ENCODE data around the gene PDRG1.

The PDRG1 gene

GRCh38 chr20:31962761-31963160, 10.9 kb upstream of the PDRG1 start:
- H3K4me3 ChIP-seq (ENCODE audit: low read depth, low read length): no peak overlapping the region
- TF ChIP-seq, protein P1, sequence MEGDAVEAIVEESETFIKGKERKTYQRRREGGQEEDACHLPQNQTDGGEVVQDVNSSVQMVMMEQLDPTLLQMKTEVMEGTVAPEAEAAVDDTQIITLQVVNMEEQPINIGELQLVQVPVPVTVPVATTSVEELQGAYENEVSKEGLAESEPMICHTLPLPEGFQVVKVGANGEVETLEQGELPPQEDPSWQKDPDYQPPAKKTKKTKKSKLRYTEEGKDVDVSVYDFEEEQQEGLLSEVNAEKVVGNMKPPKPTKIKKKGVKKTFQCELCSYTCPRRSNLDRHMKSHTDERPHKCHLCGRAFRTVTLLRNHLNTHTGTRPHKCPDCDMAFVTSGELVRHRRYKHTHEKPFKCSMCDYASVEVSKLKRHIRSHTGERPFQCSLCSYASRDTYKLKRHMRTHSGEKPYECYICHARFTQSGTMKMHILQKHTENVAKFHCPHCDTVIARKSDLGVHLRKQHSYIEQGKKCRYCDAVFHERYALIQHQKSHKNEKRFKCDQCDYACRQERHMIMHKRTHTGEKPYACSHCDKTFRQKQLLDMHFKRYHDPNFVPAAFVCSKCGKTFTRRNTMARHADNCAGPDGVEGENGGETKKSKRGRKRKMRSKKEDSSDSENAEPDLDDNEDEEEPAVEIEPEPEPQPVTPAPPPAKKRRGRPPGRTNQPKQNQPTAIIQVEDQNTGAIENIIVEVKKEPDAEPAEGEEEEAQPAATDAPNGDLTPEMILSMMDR (IDR thresholded peaks at IDR 0.05; ENCODE audit: low read depth, low read length): no peak
- no peak for TF ChIP-seq POLR2A (IDR thresholded peaks at IDR 0.05; ENCODE audit: extremely low read depth, insufficient read length)
- no peak for TF ChIP-seq MYC (IDR thresholded peaks at IDR 0.05; ENCODE audit: low read depth, low read length)
- no peak for TF ChIP-seq MAX (IDR thresholded peaks at IDR 0.05; ENCODE audit: low read depth, low read length)
- DNase-seq (ENCODE audit: low read depth): no peak

DNA sequence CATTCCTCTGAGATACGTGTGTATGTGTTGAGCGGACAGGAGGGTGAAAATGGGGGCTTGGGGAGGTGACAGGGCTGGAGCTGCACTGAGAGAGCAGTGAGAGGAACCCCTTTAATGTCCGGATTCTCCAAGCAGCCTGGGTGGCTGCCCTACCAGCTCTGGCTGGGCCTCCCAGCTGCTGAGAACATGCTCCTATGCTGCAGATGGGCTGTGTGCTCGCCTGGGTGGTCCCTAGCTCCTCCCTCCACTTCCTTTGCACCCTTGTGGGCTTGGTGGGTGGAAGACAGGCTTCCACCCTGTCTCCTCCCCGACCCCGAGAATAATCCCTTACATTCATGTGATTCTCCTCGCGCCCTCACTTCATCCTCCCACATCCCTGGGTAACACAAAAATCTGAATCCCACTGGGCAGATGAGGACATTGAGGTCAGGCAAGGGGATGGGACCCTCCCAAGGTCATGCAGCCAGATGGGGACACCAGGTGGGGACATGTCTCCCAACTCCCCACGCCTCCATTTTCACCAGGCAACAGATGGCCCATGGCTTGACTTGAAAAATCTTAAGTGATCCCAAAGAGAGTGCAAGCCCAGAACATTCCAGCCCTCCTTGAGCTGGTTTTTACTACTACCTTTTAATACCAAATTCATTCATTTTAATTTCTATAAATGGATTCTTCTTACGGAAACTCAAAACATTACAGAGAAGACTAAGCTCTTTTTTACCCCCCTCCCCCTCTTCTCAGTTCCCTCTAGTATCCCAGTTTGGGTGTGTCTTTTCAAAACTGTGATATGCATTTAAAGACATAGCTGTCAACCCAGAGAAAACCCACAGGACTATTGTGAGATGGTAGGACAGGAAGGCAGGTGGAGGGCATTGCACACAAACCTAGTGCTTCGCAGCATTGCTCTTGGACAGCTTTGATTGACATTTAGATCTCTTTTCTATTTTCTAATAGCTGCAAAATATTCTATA, 5.0 kb upstream of the PDRG1 start:
- H3K4me3 ChIP-seq (ENCODE audit: low read depth, low read length): no peak overlapping the region
- TF ChIP-seq MAX (IDR thresholded peaks at IDR 0.05; ENCODE audit: low read depth, low read length) (no peak), POLR2A (IDR thresholded peaks at IDR 0.05; ENCODE audit: extremely low read depth, insufficient read length) (no peak), MYC (IDR thresholded peaks at IDR 0.05; ENCODE audit: low read depth, low read length) (no peak)
- TF ChIP-seq, protein P1 (IDR thresholded peaks at IDR 0.05; ENCODE audit: low read depth, low read length): no peak
- no peak for DNase-seq (ENCODE audit: low read depth)

DNA sequence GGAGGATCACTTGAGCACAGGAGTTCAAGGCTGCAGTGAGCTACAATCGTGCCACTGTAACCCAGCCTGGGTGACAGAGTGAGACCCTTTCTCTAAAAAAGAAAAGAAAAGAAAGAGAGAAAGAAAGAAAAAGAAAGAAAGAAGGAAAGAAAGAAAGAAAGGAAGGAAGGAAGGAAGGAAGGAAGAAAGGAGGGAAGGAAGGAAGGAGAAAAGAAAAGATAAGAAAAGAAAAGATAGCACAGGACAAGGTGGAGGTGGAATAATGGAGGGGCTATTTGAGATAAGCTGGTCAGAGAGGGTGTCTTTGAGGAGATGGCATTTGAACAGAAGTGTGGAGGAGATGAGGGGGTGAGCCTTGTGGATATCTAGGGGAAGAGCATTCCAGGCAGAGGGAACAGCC, 2.7 kb upstream of the PDRG1 start:
- DNase-seq (ENCODE audit: low read depth): no peak
- H3K4me3 ChIP-seq (ENCODE audit: low read depth, low read length): no peak overlapping the region
- no peak for TF ChIP-seq POLR2A (IDR thresholded peaks at IDR 0.05; ENCODE audit: extremely low read depth, insufficient read length)
- no peak for TF ChIP-seq MAX (IDR thresholded peaks at IDR 0.05; ENCODE audit: low read depth, low read length)
- no peak for TF ChIP-seq MYC (IDR thresholded peaks at IDR 0.05; ENCODE audit: low read depth, low read length)
- TF ChIP-seq, protein P1 (IDR thresholded peaks at IDR 0.05; ENCODE audit: low read depth, low read length): no peak

DNA sequence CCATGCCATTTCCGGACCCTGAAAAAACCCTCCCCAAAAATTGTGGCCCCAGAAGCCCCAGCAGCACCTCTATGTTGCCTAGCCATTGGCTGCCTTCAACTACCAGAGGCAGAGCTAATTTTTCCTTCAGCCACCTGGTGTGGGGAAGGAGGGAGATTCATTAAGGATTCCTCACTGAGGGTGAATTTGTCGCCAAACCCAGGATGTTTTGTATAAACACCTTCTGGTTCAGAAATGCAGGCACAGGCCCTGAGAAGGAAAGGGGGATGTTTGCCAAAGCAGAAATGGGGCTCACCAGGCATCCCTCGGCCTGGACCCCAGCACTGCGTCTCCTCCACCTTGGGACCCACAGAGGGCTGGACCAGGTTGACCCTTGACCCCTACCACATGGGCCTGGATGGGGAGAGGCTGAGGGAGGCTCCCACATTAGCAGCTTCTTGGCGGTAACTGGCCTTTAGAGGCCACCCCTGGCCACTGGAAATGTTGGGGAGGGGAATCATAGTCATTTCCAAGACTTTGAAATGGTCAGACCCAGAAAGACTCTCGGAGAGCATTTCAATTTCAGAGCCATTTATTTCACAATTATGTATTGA, 1.8 kb upstream of the PDRG1 start:
- H3K4me3 ChIP-seq (ENCODE audit: low read depth, low read length): no peak overlapping the region
- TF ChIP-seq, protein P1 (IDR thresholded peaks at IDR 0.05; ENCODE audit: low read depth, low read length): no peak
- TF ChIP-seq MYC (IDR thresholded peaks at IDR 0.05; ENCODE audit: low read depth, low read length): no peak
- DNase-seq (ENCODE audit: low read depth): no peak

- H3K4me3 ChIP-seq (ENCODE audit: low read depth, low read length): peak overlapping the region; percentile 98
- no peak for DNase-seq (ENCODE audit: low read depth)
- TF ChIP-seq MYC (IDR thresholded peaks at IDR 0.05; ENCODE audit: low read depth, low read length) (no peak), POLR2A (IDR thresholded peaks at IDR 0.05; ENCODE audit: extremely low read depth, insufficient read length) (no peak), MAX (IDR thresholded peaks at IDR 0.05; ENCODE audit: low read depth, low read length) (no peak)
- TF ChIP-seq, protein P1 (IDR thresholded peaks at IDR 0.05; ENCODE audit: low read depth, low read length): no peak
These were observed 680 bp downstream of the PDRG1 start for GRCh38 chr20:31951203-31951529.
